GM04503 (cell line): Measurements from ENCODE around the gene OR2B3.
"Not testable (repeated sequence)": the region's sequence is repeated elsewhere in the genome, so short reads cannot be mapped to it uniquely, and the experiment has no call there.

Experiments used
- DNase-seq: peaks from one replicate; pipeline ENCODE4 v3.0.0-alpha.2; 2012; ENCODE audit warnings: low read depth

Gene OR2B3, protein sequence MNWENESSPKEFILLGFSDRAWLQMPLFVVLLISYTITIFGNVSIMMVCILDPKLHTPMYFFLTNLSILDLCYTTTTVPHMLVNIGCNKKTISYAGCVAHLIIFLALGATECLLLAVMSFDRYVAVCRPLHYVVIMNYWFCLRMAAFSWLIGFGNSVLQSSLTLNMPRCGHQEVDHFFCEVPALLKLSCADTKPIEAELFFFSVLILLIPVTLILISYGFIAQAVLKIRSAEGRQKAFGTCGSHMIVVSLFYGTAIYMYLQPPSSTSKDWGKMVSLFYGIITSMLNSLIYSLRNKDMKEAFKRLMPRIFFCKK

DNA sequence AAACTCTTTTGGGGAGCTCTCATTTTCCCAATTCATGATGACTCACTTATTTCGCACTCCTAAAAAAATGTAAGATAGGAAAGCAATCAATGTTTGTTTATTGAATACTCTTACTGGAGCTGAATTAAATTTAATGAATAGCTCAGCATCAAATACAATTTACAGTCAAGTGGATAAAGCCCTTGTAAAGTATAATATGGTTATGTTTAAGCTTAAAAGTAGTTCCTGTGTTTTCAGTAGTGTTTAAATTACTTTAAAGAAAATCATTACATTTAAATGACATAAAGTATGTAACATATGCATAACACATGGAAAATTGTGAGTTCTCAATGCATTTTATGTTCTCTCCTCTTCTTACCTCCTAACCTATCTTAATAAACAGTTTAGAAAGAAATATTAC is at the start of gene OR2B3:
Gene OR2B3, minus strand, starts transcription at position 101 of the 400 bp plus-strand sequence. Its CDS starts 65 bp downstream, at position 36.
- no peak for DNase-seq

DNA sequence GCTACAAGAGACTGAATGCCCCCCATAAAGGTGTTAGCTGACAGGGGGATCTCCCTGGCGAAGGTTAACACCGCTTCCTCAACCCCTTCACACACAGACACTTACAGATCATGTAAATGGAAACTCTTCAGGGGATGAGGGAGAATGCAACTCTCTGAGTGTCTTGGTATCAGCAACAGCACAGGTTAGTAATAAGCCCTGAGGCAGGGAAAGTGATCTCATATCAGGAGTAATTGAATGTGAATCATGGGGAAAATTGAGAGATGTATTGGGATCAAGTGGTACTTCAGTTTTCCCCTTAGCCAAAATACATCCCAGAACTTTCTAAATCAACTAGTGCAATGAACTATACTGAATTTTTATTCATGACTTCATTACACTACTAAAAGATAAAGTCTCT is 44.6 kb upstream of the OR2B3 start:
- no peak for DNase-seq

DNA sequence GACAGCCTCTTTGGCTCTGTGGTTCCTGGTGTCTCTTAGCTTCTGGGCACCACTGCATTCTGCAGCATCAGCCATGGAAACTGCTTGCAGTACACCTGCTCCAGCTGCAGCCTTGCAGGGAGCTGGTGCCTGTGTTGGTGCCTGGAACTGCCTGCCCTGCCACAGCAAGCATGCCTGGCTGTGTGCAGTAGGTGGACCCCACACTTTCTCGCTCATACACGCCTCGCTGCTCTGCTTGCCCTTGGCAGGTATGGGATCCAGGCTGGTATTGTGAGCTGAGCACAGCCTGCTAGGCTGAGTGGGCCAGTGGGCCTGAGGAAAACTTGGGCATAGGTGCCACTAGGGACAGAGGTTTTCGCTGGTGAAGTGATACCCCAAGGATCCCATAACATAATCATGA is 43.5 kb upstream of the OR2B3 start:
- no peak for DNase-seq

DNA sequence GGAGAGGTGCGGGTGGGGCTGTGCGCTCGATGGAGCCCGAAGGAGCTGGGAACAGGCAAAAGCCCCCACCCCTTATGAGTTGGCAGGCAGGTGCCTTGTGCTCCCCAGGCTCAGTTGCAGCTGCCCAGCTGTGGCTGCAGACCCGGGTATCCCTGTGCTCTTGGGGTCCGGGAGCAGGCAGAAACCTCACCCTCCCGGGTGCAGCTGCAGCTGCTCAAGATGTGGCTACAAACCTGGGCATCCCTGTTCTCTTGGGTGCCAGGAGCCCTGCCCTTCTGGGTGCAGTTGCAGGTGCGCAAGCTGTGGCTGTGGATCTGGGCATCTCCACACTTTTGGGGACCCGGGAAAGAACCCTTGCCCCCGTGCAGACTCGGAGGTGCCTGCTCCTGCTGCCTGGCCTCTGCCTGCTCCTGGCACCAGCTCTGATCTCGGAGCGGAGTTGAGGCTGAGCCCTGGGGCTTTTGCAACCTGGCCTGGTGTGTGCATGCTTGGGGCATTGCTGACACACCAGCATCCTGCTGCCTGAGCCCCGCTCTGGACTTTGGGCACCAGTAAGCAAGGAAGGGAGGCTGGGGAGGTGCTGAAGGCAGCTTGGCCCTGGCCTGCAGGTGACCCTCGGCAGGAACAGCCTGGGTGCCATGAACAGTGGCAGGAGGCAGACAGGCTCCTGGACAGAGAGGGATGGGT is 42.4 kb upstream of the OR2B3 start:
- no peak for DNase-seq

DNA sequence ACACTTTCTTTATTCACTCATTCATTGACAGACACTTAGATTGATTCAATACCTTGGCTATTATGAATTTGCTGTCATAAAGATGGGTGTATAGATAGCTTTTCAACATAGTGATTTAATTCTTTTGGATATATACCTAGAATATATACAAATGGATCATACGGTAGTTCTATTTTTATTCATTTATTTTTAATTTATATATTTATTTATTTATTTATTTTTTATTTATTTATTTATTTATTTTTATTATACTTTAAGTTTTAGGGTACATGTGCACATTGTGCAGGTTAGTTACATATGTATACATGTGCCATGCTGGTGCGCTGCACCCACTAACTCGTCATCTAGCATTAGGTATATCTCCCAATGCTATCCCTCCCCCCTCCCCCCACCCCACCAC is 27.9 kb upstream of the OR2B3 start:
- DNase-seq = not testable (repeated sequence)

DNA sequence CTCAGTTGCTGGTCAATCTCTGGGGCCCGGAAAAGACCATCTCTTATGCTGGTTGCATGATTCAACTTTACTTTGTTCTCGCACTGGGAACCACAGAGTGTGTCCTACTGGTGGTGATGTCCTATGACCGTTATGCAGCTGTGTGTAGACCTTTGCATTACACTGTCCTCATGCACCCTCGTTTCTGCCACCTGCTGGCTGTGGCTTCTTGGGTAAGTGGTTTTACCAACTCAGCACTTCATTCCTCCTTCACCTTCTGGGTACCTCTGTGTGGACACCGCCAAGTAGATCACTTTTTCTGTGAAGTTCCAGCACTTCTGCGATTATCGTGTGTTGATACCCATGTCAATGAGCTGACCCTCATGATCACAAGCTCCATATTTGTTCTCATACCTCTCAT is 25.0 kb upstream of the OR2B3 start:
- no peak for DNase-seq

DNA sequence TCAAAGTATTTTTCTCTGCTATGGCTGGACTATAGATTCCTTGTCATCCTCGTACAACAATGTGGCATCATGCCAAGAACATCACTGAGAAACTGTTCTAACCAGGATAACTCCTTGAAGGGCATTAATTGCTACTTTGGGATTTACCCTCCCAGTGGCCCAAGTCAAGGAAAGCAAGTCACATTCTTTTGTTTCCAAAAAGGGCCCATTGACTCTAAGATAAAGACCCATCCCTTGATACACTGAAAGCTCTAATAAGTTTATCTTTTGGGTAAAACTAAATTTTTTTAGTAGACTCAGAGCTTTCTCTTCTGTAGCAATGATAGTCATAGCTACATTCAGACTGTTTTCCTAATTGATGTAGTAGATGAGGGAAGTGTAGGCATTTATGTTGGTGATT is 20.6 kb upstream of the OR2B3 start, which contains the start of gene OR2J3:
Gene OR2J3, plus strand, starts transcription at position 301 of the 400 bp plus-strand sequence. CDS start 3,833 bp downstream, outside the sequence.
- DNase-seq = no peak

DNA sequence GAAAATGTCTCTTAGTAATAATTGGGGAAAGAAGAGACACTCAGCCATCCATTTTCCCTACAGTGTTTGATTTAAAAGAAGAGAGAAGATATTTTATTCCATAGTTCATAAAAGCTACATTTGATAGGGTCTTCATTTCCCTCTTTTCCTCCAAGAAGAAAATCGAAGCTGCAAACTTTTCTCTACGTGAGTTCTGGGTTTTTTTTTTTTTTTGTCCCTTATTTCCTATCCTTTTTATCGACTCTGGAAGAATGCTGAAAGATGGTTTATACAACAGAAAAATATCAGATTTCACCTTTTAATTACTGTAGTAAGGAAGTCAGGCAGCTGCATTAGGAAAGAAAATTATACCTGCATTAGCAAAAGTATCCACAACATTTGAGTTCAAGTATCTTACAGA is 12.1 kb upstream of the OR2B3 start, which contains the start of gene OR2J1:
Gene OR2J1, plus strand, starts transcription at position 301 of the 400 bp plus-strand sequence. CDS start 1,453 bp downstream, outside the sequence.
- DNase-seq = no peak

DNA sequence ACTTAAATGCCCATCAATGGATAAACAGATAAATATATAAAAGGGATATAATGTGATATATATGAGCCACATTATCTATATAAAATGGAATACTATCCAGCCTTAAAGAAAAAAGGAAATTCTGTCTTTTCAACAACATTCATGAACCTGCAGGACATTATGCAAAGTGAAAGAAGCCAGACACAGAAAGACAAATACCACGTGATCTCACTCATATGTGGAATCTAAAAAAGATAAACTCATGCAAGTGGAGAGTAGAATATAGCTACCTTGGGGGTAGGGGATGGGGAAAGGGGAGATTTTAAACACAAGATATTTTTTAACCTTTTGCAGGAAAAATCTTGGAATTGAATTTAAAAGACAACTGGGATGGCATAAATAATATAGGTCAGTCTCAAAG is 10.7 kb upstream of the OR2B3 start:
- no peak for DNase-seq

DNA sequence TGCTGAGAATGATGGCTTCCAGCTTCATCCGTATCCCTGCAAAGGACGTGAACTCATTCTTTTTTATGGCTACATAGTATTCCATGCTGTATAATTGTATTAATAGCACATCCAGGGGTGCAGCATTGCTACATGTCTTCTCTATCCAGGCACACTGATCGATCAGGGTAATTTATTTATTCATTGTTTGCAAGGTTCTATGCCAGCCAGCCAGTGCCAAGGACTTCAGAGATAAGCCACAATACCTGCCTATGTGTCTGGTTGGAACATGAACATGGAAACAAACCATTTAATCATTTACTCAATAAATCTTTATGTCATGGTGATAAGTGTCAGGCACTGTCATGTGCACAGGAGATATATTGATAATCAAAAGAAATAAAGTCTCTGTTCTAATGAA is 5.8 kb upstream of the OR2B3 start:
- DNase-seq = no peak

DNA sequence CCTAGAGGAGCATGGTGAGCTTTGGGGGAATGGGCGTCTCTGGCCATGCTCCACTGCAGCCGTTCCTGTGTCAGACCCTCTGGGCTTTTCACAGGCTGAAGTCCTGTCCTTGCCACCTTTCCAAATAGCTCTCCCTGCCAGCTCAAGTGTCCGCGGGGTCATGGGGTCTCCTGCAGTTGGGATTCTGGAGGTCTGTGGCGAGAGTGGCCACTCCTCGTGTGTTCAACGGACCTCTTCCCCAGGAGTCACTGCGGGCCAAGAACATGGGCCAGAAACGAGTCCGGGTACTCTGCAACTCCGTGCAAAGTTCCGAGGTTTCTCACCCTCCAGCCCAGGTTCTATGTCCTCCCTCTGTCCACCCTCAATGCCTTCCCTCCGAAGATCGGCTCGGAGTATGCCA is 4.7 kb downstream of the OR2B3 start:
- no peak for DNase-seq

DNA sequence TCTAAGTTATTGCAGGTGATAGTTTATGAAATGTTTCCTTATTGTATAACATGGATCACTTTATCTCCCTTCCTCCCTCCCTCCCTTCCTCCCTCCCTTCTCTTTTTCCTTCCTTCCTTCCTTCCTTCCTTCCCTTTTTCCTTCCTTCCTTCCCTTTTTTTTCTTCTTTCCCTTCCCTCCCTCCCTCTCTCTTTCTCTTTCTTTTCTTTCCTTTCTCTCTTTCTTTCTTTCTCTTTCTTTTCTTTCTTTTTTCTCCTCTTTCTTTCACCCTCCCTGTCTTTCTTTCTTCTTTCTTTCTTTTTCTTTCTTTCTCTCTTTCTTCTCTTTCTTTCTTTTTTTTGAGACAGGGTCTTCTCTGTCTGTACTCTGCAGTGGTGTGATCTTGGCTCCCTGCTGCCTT is 5.8 kb downstream of the OR2B3 start:
- no peak for DNase-seq

DNA sequence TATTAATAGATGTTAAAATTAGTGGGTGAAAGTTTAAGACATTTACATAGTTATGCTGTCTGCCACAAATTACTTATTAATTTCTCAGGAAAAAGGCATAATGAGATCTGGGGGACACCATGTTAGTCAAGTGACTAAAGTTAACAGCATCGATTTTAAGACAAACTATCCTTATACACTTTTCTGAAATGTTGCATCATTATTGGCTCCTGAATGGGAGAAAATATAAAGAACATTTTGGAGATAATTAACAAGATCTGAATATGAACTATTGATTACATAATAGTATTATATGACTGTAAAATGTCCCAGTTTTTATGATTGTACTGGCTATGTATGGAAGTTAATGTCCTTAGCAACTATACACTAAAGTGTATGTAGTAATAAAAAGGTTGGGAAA is 7.9 kb downstream of the OR2B3 start:
- DNase-seq = no peak

DNA sequence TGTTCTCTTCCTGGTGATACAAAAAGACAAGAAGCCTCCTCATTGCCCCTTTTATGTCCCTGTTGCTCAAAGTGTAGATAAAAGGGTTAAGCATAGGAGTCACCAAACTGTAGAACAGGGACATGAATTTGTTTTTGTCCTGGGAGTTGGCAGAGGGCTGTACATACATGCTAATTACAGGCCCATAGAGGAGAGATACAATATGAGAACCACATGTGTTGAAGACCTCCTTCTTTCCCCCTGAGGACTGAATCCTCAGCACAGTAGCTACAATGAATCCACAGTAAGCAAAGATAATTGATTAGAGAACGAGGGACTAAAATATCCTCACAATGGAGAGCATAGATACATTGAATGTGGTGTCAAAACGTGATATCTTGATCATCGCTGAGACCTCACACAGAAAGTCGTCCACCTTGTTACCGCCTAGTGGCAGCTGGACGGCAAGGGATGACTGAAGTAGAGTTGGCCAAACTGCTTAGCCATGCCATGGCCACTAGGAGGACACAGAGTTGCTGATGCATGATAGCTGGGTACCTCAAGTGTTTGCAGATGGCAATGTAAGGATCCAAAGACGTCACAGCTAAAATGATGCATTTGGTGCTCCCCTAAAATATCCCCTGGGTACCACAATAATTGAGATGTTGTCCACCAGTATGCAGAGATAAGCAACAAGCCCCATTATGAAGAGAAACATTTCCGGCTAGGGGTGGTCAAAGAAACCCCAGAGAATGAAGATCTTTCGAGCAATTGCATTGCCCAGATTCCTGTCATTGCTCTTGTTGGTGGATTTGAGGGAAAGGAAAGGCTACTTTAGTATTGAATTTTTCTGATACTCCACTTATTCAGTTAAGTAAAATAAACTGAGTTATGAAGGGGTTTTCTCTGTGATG is 15.0 kb downstream of the OR2B3 start:
- no peak for DNase-seq

DNA sequence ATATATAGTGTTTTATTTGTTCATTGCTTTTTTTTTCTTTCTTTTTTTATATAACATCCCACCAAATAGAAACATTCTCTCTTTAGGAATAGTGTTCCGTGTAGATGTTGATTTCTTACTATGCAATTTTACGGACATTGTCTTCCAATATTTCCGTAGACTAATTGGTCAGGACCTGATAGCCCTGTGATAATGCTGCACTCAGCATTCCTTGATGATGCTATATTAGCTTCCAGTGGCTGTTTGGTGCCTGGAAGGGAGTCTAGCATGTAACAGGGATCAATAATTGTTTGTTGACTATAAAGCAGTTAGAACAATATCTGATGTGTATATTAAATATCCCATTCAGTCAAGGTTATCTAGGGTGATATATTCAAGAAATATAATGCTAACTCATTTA is 35.4 kb downstream of the OR2B3 start:
- DNase-seq = no peak

DNA sequence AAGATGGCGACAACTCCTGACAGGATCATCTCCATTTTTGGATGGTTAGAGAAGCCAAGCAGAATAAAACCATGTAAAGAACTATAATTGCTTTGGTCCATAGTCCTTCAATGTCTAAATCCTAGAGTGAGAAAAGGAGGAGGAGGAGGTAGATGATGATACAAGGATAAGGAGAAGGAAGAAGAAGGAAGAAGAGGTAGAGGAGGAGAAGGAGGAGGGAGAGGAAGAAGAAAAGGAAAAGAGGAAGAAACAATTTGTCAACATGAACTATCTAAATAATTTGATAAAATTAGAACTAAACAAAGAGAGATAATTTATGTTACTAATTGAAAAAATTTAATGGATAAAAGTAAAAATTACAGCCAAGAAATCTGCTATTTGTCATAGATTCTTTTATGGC is 42.0 kb downstream of the OR2B3 start, which contains the start of gene OR2W1:
Gene OR2W1, minus strand, starts transcription at position 101 of the 400 bp plus-strand sequence. Its CDS starts 0 bp downstream, at position 101.
- no peak for DNase-seq
